Stimulated activated CD4-positive, alpha-beta T cell treated with anti-CD3 and anti-CD28 coated beads, Interleukin-15, amount 100 ng/mL, for 24 hours (primary cell): ENCODE results near the gene TMEM207.
A peak's percentile ranks its signal among the peaks of the same experiment; 100 is the strongest.
"Not testable (repeated sequence)": the region's sequence is repeated elsewhere in the genome, so short reads cannot be mapped to it uniquely, and the experiment has no call there.

Experiments used
- DNase-seq: peaks from one replicate; pipeline ENCODE4 v3.0.0-alpha.2; 2020

The TMEM207 gene

DNA sequence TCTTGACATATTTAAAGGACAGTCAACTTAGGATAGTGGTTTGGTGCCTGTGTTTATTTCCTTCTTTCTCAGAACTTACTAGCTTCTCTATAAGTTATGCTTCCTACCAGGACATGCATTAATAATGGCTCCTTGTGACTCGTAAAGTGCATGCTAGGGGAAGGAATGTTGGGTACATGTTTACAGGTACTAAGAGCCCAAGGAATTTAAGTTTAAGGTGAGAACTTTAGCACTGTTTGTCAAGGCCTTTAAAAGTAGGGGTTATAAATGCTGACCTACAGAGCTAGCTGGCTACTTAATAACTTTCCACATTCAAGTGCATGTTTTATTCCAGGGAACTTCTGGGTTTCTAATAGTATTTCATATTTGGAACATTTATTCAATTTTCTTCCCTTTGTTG, at the start of gene TMEM207:
TMEM207 (minus strand) TSS at position 101 of the 400 bp plus-strand sequence; CDS start at position 9, 92 bp downstream.
- DNase-seq, result no peak

GRCh38 chr3:190499122-190499521, 49.4 kb upstream of the TMEM207 start:
- DNase-seq, result no peak

GRCh38 chr3:190498293-190498692, 48.6 kb upstream of the TMEM207 start:
- no peak for DNase-seq

DNA sequence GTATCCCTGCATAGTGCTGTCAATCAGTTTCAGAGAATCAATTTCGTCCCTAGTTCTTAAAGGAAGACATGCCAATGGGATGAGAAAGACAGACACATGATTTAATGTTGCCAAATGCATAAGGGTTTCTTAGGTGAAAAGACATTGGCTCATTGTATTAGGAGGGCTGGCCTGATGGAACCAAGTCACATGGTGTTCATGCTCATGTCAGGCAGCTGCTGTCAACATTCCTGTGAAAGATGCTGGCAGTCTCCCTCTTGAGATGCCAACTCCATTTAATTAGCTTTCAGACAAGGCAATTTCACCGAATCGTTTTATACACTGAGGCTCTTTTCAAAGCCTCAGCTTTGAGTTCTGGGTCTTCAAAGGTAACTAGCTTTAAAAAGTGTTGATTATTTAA, 48.1 kb upstream of the TMEM207 start:
- DNase-seq, result no peak

GRCh38 chr3:190496859-190497258, 47.2 kb upstream of the TMEM207 start:
- DNase-seq, result no peak

DNA sequence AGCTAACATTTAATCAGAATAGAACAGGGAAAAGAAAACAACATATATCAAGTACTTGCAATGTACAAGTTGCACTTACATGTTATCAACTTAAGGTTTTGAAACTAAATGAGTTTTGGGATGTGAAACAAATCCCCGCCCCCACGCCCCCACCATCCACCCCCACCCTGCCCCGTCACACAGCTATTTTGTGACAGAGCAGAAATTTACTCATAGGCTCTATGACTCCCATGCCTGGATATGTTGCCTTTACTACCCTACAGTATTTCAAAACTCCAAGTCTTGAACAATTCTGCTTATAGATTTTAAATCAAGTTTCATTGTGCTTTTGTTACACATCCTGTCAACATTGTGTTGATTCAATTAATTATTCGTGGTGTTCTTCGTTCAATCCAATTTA, 46.1 kb upstream of the TMEM207 start:
- peak; percentile 16 for DNase-seq

- DNase-seq, result no peak
Measured at GRCh38 chr3:190495354-190495753, 45.7 kb upstream of the TMEM207 start.

DNA sequence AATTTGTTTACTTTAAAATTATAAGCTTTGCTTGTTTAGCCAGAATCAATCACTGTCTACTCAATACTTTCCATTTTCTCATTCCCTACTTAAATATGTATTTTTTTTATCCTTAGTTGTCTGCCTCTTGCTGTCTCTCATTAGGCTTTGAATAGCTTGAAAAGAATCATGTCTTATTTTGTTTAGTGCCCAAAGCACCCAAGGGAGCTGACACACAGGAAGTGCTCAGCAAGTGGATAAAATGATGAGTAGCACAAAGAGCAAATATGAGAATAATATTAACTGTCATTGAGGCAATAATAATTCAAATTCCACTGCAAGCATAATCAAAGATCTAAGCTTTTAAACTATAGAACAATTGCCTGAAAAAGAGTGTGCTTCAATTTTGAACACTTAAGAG, 45.2 kb upstream of the TMEM207 start:
- DNase-seq, result no peak

- DNase-seq, result no peak
Measured at GRCh38 chr3:190492966-190493365, 43.3 kb upstream of the TMEM207 start.

GRCh38 chr3:190492129-190492528, 42.4 kb upstream of the TMEM207 start:
- DNase-seq, result no peak

- peak; percentile 29 for DNase-seq
Measured at GRCh38 chr3:190491533-190492054, 41.9 kb upstream of the TMEM207 start.

- DNase-seq, result no peak
Measured at GRCh38 chr3:190486908-190487607, 37.4 kb upstream of the TMEM207 start.

DNA sequence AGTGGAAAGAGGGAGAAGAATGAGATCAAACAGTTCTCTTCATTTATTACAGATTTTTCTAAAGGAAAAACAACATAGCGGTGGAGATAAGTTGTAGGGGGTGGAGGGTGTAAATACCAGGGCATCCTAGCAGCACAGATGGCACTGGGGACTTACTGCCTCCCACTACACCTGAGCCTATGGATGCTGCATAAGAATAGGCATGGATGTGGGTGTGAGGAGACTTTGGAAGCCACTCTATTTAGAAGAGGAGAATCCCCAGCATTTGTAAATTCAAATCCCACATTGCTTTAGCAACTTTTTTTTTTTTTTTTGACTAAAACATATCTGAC, 36.8 kb upstream of the TMEM207 start:
- DNase-seq, result no peak

DNA sequence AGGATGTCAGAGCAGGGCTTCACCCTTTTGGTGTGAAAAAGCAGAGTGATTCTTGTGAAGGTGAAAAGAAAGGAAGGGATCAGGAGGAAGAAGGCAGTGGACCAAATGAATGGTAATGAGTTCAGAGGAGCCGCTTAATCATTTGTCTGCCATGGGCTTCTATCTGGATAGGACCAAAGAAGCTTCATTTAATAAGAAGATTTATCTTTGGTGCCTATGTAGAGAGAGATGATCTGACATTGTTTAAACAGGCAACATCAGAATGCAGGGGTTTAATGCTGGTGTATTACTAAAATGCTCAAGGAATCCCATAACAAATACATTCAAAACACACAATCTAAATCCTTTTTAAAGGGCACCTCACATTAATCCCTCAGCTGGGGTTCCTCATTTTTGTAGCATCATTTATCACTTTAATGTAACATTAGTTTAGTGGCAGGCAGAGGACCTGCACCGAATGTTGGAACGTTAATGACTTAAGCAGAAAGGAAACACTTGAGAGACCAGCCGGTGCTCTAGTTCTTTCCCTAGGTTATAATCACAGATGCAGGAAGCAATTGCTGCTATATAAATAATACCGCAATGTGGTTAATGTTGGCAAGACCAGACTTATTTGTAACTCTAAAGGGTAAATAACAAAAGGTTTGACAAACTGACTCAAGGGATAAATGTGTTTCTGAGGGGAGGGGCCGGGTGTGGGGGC, 36.3 kb upstream of the TMEM207 start:
- DNase-seq, result no peak

DNA sequence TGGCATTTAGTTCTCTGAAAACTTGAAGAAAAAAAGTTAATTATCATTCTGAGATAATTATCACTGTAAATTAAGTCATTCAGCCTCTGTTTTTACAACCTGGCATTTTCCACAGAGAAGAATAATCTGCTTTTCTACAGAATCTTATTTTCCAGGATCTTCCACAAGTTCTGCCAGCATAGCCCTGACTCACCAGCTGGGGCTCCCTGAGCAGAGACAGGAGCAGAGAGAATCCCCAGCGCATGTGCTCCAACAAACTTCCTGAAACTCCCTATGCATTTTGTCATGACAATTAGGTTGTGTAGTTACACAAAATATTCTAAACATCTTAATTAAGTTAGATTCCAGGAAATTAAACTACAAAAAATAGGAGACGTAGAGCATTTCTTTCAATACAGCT, 32.1 kb upstream of the TMEM207 start:
- no peak for DNase-seq

GRCh38 chr3:190473261-190473660, 23.6 kb upstream of the TMEM207 start:
- not testable (repeated sequence) for DNase-seq

DNA sequence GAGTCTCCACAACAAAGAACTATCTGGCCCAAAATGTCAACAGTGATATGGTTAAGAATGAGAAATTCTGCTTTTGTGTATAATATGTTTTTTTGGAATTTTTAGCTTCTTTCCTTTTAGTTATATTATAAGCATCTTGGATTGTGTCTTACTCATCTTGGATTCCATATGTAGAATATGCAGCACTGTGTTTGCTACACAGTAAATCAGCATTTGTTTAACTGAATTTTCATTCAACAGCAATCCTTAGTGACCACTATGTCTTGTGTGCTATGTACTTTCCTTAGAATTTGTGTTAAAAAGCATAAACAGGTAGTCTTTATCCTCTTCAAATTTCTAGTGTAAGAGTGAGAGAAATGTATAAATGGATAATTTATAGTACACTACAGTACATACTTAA, 18.2 kb upstream of the TMEM207 start:
- DNase-seq, result no peak

- DNase-seq, result no peak
Measured at GRCh38 chr3:190458040-190458439, 8.3 kb upstream of the TMEM207 start.

- no peak for DNase-seq
Measured at GRCh38 chr3:190456770-190457169, 7.1 kb upstream of the TMEM207 start.

- DNase-seq, result no peak
Measured at GRCh38 chr3:190455828-190456227, 6.1 kb upstream of the TMEM207 start.

GRCh38 chr3:190448256-190448655, 1.4 kb downstream of the TMEM207 start:
- no peak for DNase-seq

DNA sequence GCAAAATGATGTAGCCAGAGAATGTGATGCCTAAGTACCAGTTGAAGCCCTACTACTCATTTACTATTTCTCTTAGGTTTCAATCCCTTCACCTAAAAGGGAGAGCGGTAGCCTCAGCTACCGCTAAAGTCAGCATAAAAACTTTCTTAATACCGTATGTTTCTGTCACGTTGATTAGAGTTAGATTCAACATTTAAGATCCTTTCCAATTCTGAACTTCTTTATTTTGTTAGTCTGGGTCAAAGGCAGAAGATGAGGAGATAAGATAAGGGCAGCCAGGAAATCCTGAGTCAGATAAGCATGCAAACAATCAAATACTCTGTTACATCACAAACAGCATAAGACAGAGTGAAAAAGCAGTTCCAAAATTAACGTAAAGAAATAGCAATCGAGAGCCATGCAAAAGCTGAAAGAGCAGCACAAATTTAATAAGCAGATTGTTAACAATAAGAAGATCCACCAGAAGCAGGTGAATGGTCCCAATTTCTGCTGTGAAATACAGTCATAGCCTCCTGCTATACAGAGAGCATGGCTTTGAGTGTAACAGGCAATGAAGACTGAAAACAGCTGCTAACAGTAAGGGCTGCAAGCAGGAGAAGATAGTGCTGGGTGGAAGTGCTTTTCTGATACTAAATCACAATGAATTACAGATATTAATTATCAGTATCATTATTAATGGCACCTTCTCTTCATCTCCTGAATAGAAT, 3.0 kb downstream of the TMEM207 start:
- no peak for DNase-seq

DNA sequence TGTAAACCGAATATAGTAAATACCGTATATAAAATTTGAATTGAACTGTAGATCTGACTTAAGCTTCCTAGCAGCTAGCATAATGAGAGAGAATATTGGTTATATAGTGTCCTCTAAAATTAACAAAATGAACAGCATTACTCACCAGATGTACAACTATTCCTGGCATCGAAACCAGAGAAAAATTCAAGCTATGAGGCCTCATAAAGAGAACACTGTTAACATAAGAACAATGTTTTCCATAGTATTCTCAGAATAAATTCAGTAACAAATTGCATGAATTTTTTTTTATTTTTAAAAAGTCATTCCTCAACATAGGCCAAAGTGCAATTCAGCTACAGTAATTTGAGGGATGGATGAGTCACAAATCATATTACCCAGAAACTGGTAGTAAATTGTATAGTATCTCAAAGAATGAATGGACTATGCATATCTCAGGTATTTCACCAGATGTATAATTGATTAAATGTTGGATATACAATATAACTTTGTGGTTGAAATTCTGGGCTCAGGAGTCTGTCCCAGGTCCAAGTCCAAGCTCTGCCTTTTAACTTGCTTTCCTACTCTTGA, 5.0 kb downstream of the TMEM207 start:
- no peak for DNase-seq

DNA sequence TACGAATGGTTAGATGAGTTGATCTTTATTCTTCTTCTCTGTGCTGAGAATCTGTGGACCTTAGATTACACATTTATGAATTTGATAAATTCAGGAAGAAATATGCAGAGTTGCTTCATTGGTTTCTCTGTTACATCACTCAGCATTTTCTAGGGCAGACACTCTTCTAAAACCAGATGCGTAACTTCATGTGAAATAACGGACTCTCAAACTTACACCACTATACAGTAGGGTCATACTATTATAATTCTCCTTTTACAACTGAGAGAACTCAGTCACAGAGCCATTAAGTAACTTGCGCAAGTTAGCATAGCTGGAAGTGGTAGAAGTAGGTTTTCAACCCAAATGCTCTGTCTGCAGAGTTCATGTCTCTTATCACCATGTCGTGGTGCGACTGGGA, 5.7 kb downstream of the TMEM207 start:
- no peak for DNase-seq
